Panc1 (cell line): Measurements from ENCODE around the gene SNX15. TPM values are rescaled to one million over a fixed set of nuclear protein-coding genes. Genes with fewer than 3 reads are reported as not detected.
"Not testable (repeated sequence)": the region's sequence is repeated elsewhere in the genome, so short reads cannot be mapped to it uniquely, and the experiment has no call there.

Source experiments
- ATAC-seq: fragments of 200-7000 bp; cut with Tn5 transposase; 2 replicates; pipeline ENCODE4 v1.9.1; 2020; ENCODE audit warnings: mild to moderate bottlenecking, moderate library complexity
- Bru-seq: library from RNA; stranded (reverse); fragments of 400-500 nt; gene quantifications from one replicate; lab custom pipeline; 2021; lab: Mats Ljungman, UMichigan
- BruChase-seq, 2 experiments: library from RNA; stranded (reverse); fragments of 400-500 nt; gene quantifications; one replicate each; lab custom pipeline; 2021; lab: Mats Ljungman, UMichigan
- BruUV-seq: library from RNA; stranded (reverse); fragments of 400-500 nt; replicated peaks from 2 replicates; lab custom pipeline; 2021; lab: Mats Ljungman, UMichigan
- CTCF ChIA-PET: fragments of 300-600 bp; sonication (Branson Sonifier 250); formaldehyde crosslinking; loops from one replicate; lab custom pipeline; 2022; ENCODE audit warnings: antibody characterized with exemption; lab: Charles Lee
- POLR2A ChIA-PET: fragments of 300-600 bp; sonication (Branson Sonifier 250); formaldehyde crosslinking; loops from one replicate; lab custom pipeline; 2022; ENCODE audit warnings: antibody characterized with exemption; lab: Charles Lee
- DNase-seq: peaks from one replicate; pipeline ENCODE4 v3.0.0-alpha.2; 2010; ENCODE audit warnings: low read depth, low spot score
- H3K27ac ChIP-seq: 2 replicates; pipeline ENCODE4 v1.5.1; 2011; ENCODE audit warnings: mild to moderate bottlenecking, low read length, inconsistent platforms
- H3K27me3 ChIP-seq: fragments of 200-500 bp; sonication (Bioruptor generic); 2 replicates; pipeline ENCODE4 v1.6.0; 2014; ENCODE audit warnings: low read length, inconsistent platforms; ENCODE audit not compliant: control insufficient read depth, insufficient read depth
- H3K36me3 ChIP-seq: fragments of 200-500 bp; sonication (Bioruptor generic); 2 replicates; pipeline ENCODE4 v1.5.1; 2014; ENCODE audit warnings: inconsistent platforms, mild to moderate bottlenecking, low read length, moderate library complexity; ENCODE audit not compliant: control insufficient read depth, insufficient read depth
- H3K4me1 ChIP-seq: 2 replicates; pipeline ENCODE4 v1.5.1; 2011; ENCODE audit warnings: inconsistent platforms, mild to moderate bottlenecking, low read length, moderate library complexity; ENCODE audit not compliant: control insufficient read depth, insufficient read depth
- H3K4me3 ChIP-seq, 2 experiments: 2 replicates each; pipeline ENCODE4 v1.5.1; 2011 to 2012; ENCODE audit warnings: low read depth in 2 of 2, low read length in 2 of 2, mild to moderate bottlenecking in 2 of 2, inconsistent platforms in 1 of 2, moderate library complexity in 1 of 2
- H3K9me3 ChIP-seq: fragments of 200-500 bp; sonication (Bioruptor generic); 2 replicates; pipeline ENCODE4 v1.5.1; 2014; ENCODE audit warnings: low read depth, mild to moderate bottlenecking, inconsistent platforms, low read length, moderate library complexity; ENCODE audit not compliant: control insufficient read depth, insufficient read depth
- CTCF ChIP-seq: fragments of 450-650 bp; IDR thresholded peaks from 2 replicates; pipeline ENCODE4 v1.5.1; 2017; ENCODE audit warnings: mild to moderate bottlenecking
- POLR2AphosphoS5 ChIP-seq: IDR thresholded peaks from 2 replicates; pipeline ENCODE4 v1.6.1; 2012; ENCODE audit warnings: mild to moderate bottlenecking, low read depth, low read length, moderate library complexity
- REST ChIP-seq, 2 experiments: IDR thresholded peaks; 2 replicates each; pipeline ENCODE4 v1.6.1; 2011 to 2012; ENCODE audit warnings: low read depth in 2 of 2, control low read depth in 1 of 2, low read length in 1 of 2, mild to moderate bottlenecking in 1 of 2, moderate library complexity in 1 of 2; ENCODE audit not compliant: insufficient read depth in 1 of 2
- SIN3A ChIP-seq: IDR thresholded peaks from 2 replicates; pipeline ENCODE4 v1.6.1; 2012; ENCODE audit warnings: low read depth, mild to moderate bottlenecking, low read length, moderate library complexity, borderline replicate concordance; ENCODE audit not compliant: insufficient read depth
- TCF7L2 ChIP-seq: IDR thresholded peaks from 2 replicates; pipeline ENCODE4 v1.6.1; 2011; ENCODE audit warnings: mild to moderate bottlenecking, low read depth, low read length, inconsistent platforms
- in situ Hi-C: cut with HindIII; loops from 2 replicates; pipeline ENCODE4 v1.10.0; 2016; ENCODE audit warnings: low sequenced_read_pairs, low pct_unique_long_range_greater_than_20kb
- intact Hi-C: fragments of 100-400 bp; cut with micrococcal nuclease; formaldehyde crosslinking; loops from one replicate; pipeline ENCODE4 v1.10.0; 2022; ENCODE audit not compliant: unreplicated experiment
- long read RNA-seq: library from polyadenylated mRNA; unstranded; transcript quantifications from one replicate; pipeline ENCODE4 v2.0.0, GENCODE V29; 2021; ENCODE audit not compliant: unreplicated experiment
- polyA plus RNA-seq: library from polyadenylated mRNA; unstranded; fragments of >200 nt; gene quantifications from one replicate; pipeline ENCODE4 v1.2.1, GENCODE V29; 2012; ENCODE audit warnings: missing spikeins; ENCODE audit not compliant: insufficient read length
- total RNA-seq: library from RNA; stranded (reverse); gene quantifications from one replicate; pipeline ENCODE4 v1.2.1, GENCODE V29; 2021; ENCODE audit not compliant: unreplicated experiment

The SNX15 gene
- 51.5 TPM for total RNA-seq
- 72.5 TPM for polyA plus RNA-seq
- percentile 42 among the genes with signal in this experiment for Bru-seq, nascent RNA
- percentile 36 among the genes with signal in this experiment for BruChase-seq, experiment 1, labeled RNA remaining after a 2-hour chase
- BruChase-seq, experiment 2, labeled RNA remaining after a 6-hour chase: percentile 60 among the genes with signal in this experiment
- long read RNA-seq, transcript SNX15-201 (7 exons, 771 nt): minor isoform, 7 of 56 reads
- long read RNA-seq, transcript SNX15-202 (8 exons, 1,939 nt): major isoform, 42 of 56 reads
- long read RNA-seq, partial matches to known transcripts: 2 of 56 reads
- long read RNA-seq, other reads (novel, unspliced or antisense): 5 of 56 reads

GRCh38 chr11:65027213-65028067 is at the start of gene SNX15:
Gene SNX15, plus strand, starts transcription at chr11:65027439. Its CDS starts 99 bp downstream, at chr11:65027538.
- POLR2A ChIA-PET: interaction anchor here (0.5 kb wide), 1 partner anchor 26 kb away, joined by 5 read pairs; no protein-coding TSS in a partner anchor
- DNase-seq (peak; percentile 90), ATAC-seq (peak; percentile 99)
- TF ChIP-seq REST (IDR thresholded peaks at IDR 0.05; ENCODE audit: insufficient read depth in 1 of 2, low read depth in 2 of 2, low read length in 1 of 2) (0 out of 4 replicates have a peak, but pooled peaks of 1 of the 2 experiments have one; percentile 31), POLR2AphosphoS5 (peak; percentile 84), CTCF (no peak), TCF7L2 (peak; percentile 90), SIN3A (peak; percentile 79; the same call in 1 of the 2 replicates)
- no TSS peak for BruUV-seq
- no peaks in the 10 kb centered on the region for H3K9me3 ChIP-seq
- no peaks in the 10 kb centered on the region for H3K27me3 ChIP-seq
- peaks cover 3% of the 10 kb centered on the region for H3K4me1 ChIP-seq
- peak within 1 kb of the TSS; percentile 91 for H3K27ac ChIP-seq
- H3K4me3 ChIP-seq: peak within 1 kb of the TSS; percentile 56 to 60
- H3K36me3 ChIP-seq: no peaks in the 10 kb centered on the region
- CTCF ChIA-PET: interaction anchor here (0.6 to 1.0 kb wide), 4 partner anchors 29 to 130 kb away, joined by 3 to 8 read pairs (median 4); no protein-coding TSS in a partner anchor
- in situ Hi-C loops: no loop called here
- intact Hi-C loops: loop anchor here (10.0 kb wide), 1 partner anchor 183 kb away; the partner anchor contains the start of gene CDC42BPG

GRCh38 chr11:64983339-64983738 is 43.9 kb upstream of the SNX15 start:
- H3K27ac ChIP-seq, BruUV-seq, POLR2A ChIA-PET, H3K4me1 ChIP-seq, ATAC-seq, H3K27me3 ChIP-seq, CTCF ChIA-PET, H3K36me3 ChIP-seq, DNase-seq, intact Hi-C loops, H3K4me3 ChIP-seq, H3K9me3 ChIP-seq, in situ Hi-C loops: not testable (repeated sequence)
